Heart left ventricle (tissue), 16 donors: ENCODE data around the gene DYNC1H1. TPM values are rescaled to one million over a fixed set of nuclear protein-coding genes. Genes with fewer than 3 reads are reported as not detected.

Experiments used
- ATAC-seq, 4 donors: fragments of 200-7000 bp; cut with Tn5 transposase; one replicate each; pipeline ENCODE4 v1.9.1; 2020 to 2022; ENCODE audit warnings: moderate library complexity in 4 of 4, mild to moderate bottlenecking in 3 of 4, moderate number of reproducible peaks in 1 of 4
- DNase-seq, 5 donors: peaks; one replicate each; pipeline ENCODE4 v3.0.0-alpha.2; 2020
- H3K27ac ChIP-seq, 12 donors: fragments of 200-600 bp; sonication (generic) in 4 of 12; one replicate each; pipeline versions ENCODE4 v1.5.0 to v1.8.0; 2016 to 2022; ENCODE audit warnings: mild to moderate bottlenecking in 2 of 12
- H3K27me3 ChIP-seq, 9 donors: fragments of 200-600 bp; sonication (generic) in 2 of 9; one replicate each; pipeline versions ENCODE4 v1.5.1 to v1.8.0; 2016 to 2022; ENCODE audit warnings: mild to moderate bottlenecking in 3 of 9
- H3K36me3 ChIP-seq, 9 donors: fragments of 200-600 bp; sonication (generic) in 2 of 9; one replicate each; pipeline versions ENCODE4 v1.5.0 to v1.8.0; 2018 to 2022; ENCODE audit warnings: mild to moderate bottlenecking in 2 of 9
- H3K4me1 ChIP-seq, 12 donors: fragments of 200-600 bp; sonication (generic) in 4 of 12; one replicate each; pipeline versions ENCODE4 v1.5.0 to v1.8.0; 2016 to 2022; ENCODE audit warnings: mild to moderate bottlenecking in 3 of 12
- H3K4me3 ChIP-seq, 12 donors: fragments of 200-600 bp; sonication (generic) in 4 of 12; one replicate each; pipeline versions ENCODE4 v1.5.0 to v1.8.0; 2017 to 2022; ENCODE audit warnings: mild to moderate bottlenecking in 9 of 12, moderate library complexity in 4 of 12
- H3K9me3 ChIP-seq, 12 donors: fragments of 200-600 bp; sonication (generic) in 4 of 12; one replicate each; pipeline versions ENCODE4 v1.5.0 to v1.8.0; 2016 to 2022; ENCODE audit warnings: mild to moderate bottlenecking in 1 of 12
- POLR2A ChIP-seq, 2 donors: fragments of 450-650 bp; IDR thresholded peaks; one replicate each; pipeline ENCODE4 v1.6.1; 2017; ENCODE audit warnings: antibody characterized with exemption in 2 of 2, mild to moderate bottlenecking in 2 of 2, moderate library complexity in 2 of 2
- WGBS, 4 donors: extraction: QIAGEN DNeasy Blood & Tissue Kit in 2 of 4; methylation state at CpG; one replicate each; pipeline versions ENCODE4 v1.1.5 to v1.1.7; 2013 to 2018; 5-methylcytosine and 5-hydroxymethylcytosine counted together
- intact Hi-C, 10 donors: fragments of 100-400 bp; cut with DNase I; formaldehyde crosslinking; loops; one replicate each; pipeline versions ENCODE4 v1.11.1 to v1.14.2; 2022
- polyA plus RNA-seq, 2 donors: library from polyadenylated mRNA; stranded (reverse); fragments of 200-250 nt; gene quantifications; one replicate each; pipeline ENCODE4 v1.2.3, GENCODE V29; 2013
- total RNA-seq, 9 donors: library from RNA; depleted of rRNA in 2 of 9; stranded (reverse); fragments of >200 nt in 2 of 9; fragmentation: NEBNext Ultra II Directional in 3 of 9; extraction: Animal tissue kit (Norgen Biotek cat#: 25700) in 3 of 9; gene quantifications; one replicate each; pipeline versions ENCODE4 v1.1.0 to v1.2.4, GENCODE V29; 2016 to 2023
- TF ChIP-seq, protein P1 (sequence below), 12 donors: fragments of 200-600 bp; sonication (generic) in 4 of 12; IDR thresholded peaks; one replicate each; pipeline versions ENCODE4 v1.5.0 to v1.8.0; 2018 to 2022; ENCODE audit warnings: antibody characterized with exemption in 12 of 12, mild to moderate bottlenecking in 5 of 12
- donor health status: ischemic (EF 13 %, LVEDD 7.1; RV severe dilation, severe dysfunction).
- donor health status: healthy with polysubstance abuse.
- donor health status: DM: no; HTN: yes; CAD: no.
- donor health status: DM: no; HTN: no; CAD: no.
- donor health status: ischemic (EF 25% LVEDD 6.9; RV normal size, moderate dysfunction).
- donor health status: ischemic (EF 25% LVEDD 5.7; RV mildly dilated, moderate dysfunction).
- donor health status: healthy.
- donor health status: DM: yes; HTN: yes; CAD: no.
- donor health status: ischemic (EF 35%, LVEDD 5.7; RV mildly dilated, moderate dysfunction).
- donor health status: nonischemic (EF 11% LVEDD 7.7; RV severe dilation, severe dysfunction).
- donor health status: DM: yes; HTN: yes; CAD: no.
- donor health status: PGD.
- donor health status: ischemic (EF 29% LVEDD 5.4; RV normal size, mild dysfunction).
- donor health status: nonischemic (EF 23%, LVEDD 6.1; RV moderate dilation, normal function).

DYNC1H1 gene
- total and polyA plus RNA-seq, 11 donors = 164 to 942 (median 553) TPM

DNA sequence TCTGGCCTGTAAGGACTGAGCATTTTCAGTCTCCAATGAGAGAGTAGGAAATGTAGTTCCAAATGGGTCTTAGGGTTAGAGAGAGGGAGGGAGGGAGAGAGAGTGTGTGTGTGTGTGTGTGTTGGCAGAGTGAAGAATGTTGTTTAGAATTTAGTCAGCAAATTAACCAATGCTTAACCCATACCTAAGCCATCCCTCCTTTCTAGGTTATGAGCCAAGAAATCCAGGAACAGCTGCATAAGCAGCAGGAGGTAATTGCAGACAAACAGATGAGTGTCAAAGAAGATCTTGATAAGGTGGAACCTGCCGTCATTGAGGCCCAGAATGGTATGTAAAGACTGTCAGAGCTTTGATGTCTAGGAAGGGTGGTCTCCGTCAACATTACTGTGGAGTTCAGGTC lies 65.6 kb downstream of the DYNC1H1 start:
- TF ChIP-seq, protein P1, sequence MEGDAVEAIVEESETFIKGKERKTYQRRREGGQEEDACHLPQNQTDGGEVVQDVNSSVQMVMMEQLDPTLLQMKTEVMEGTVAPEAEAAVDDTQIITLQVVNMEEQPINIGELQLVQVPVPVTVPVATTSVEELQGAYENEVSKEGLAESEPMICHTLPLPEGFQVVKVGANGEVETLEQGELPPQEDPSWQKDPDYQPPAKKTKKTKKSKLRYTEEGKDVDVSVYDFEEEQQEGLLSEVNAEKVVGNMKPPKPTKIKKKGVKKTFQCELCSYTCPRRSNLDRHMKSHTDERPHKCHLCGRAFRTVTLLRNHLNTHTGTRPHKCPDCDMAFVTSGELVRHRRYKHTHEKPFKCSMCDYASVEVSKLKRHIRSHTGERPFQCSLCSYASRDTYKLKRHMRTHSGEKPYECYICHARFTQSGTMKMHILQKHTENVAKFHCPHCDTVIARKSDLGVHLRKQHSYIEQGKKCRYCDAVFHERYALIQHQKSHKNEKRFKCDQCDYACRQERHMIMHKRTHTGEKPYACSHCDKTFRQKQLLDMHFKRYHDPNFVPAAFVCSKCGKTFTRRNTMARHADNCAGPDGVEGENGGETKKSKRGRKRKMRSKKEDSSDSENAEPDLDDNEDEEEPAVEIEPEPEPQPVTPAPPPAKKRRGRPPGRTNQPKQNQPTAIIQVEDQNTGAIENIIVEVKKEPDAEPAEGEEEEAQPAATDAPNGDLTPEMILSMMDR (IDR thresholded peaks at IDR 0.05) = no peak
- TF ChIP-seq POLR2A (IDR thresholded peaks at IDR 0.05) = no peak
- intact Hi-C loops = loop anchor here in 2 of 10 donors (5.0 to 10.0 kb wide), 2 partner anchors 43 to 45 kb away; no protein-coding TSS in a partner anchor
- no peak overlapping the region for H3K4me3 ChIP-seq
- WGBS, 4 donors = 68 to 77% (median 73%) methylated on average over 2 of the region's 2 CpGs
- H3K36me3 ChIP-seq = peaks cover 4 to 100% (median 100%) of the 10 kb centered on the region in 9 donors
- H3K27me3 ChIP-seq = no peaks in the 10 kb centered on the region
- H3K9me3 ChIP-seq = no peaks in the 10 kb centered on the region
- no peak overlapping the region for H3K27ac ChIP-seq
- no peaks in the 10 kb centered on the region for H3K4me1 ChIP-seq
- ATAC-seq (no peak), DNase-seq (no peak)

DNA sequence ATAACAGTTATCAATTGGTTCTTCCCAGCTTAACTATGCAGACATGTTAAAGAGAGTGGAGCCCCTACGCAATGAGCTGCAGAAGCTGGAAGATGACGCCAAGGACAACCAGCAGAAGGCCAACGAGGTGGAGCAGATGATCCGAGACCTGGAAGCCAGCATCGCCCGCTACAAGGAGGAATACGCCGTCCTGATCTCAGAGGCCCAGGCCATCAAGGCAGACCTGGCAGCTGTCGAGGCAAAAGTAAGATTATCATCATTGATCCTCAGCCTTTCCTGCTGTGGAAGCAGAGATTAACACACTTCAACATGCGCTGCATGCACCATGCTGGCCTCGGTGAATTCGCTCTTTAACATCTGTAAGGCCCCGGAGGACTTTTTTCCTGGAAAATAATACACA lies 68.9 kb downstream of the DYNC1H1 start:
- intact Hi-C loops = loop anchor here in 1 of 10 donors (10.0 kb wide), 1 partner anchor 48 kb away; no protein-coding TSS in a partner anchor
- H3K36me3 ChIP-seq = peaks cover 2 to 100% (median 100%) of the 10 kb centered on the region in 9 donors
- no peaks in the 10 kb centered on the region for H3K9me3 ChIP-seq
- WGBS, 4 donors = 86 to 95% (median 92%) methylated on average over 13 of the region's 13 CpGs
- no peak overlapping the region for H3K27ac ChIP-seq
- ATAC-seq (no peak), DNase-seq (no peak)
- H3K4me1 ChIP-seq = no peaks in the 10 kb centered on the region
- H3K4me3 ChIP-seq = no peak overlapping the region
- no peak for TF ChIP-seq POLR2A (IDR thresholded peaks at IDR 0.05)
- TF ChIP-seq, protein P1 (IDR thresholded peaks at IDR 0.05) = no peak
- H3K27me3 ChIP-seq = no peaks in the 10 kb centered on the region

DNA sequence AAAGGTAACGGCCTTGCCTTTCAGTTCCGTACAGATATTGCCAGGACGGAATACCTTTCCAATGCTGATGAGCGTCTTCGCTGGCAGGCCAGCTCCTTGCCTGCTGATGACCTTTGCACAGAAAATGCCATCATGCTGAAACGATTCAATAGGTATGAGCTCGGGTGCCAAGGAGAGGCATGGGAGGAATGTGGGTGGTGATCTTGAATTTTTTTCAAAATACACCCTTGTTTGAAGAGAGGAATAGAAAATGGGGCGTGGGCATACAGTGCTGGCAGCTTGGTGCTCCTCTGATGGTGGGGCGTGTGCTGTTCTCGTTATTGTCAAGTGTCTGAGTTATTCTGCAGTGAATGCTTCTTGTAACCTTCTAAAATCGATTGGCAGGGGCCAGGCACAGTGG lies 69.9 kb downstream of the DYNC1H1 start:
- Histone ChIP-seq H3K36me3 (peaks cover 2 to 100% (median 100%) of the 10 kb centered on the region in 9 donors), H3K27me3 (no peaks in the 10 kb centered on the region), H3K9me3 (no peaks in the 10 kb centered on the region), H3K4me1 (no peaks in the 10 kb centered on the region), H3K27ac (no peak overlapping the region), H3K4me3 (no peak overlapping the region)
- intact Hi-C loops = loop anchor here in 1 of 10 donors (10.0 kb wide), 1 partner anchor 50 kb away; no protein-coding TSS in a partner anchor
- 80 to 92% (median 88%) methylated on average over 11 of the region's 11 CpGs for WGBS, 4 donors
- ATAC-seq (no peak), DNase-seq (no peak)
- TF ChIP-seq POLR2A (IDR thresholded peaks at IDR 0.05) = no peak
- TF ChIP-seq, protein P1 (IDR thresholded peaks at IDR 0.05) = no peak

DNA sequence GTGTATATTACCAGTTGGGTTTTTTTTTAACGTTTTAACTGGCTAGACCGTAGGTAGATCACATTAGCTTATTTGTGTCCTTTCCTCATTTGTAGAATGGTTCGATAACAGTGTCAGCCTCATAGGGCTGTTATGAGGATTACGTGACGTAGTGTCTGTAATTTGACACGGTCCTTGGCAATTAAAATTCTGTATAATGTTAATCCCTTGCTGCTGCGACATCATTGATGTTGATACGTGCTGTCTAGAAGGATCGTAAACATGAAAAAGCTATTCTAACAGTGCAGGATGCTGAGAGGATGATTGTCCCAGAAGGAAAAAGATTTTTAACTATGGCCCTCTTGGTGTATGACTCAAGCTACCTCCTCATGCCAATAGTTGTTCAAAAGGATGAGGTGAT lies 71.5 kb downstream of the DYNC1H1 start:
- intact Hi-C loops = loop anchor here in 2 of 10 donors (5.0 to 10.0 kb wide), 2 partner anchors 34 to 51 kb away; no protein-coding TSS in a partner anchor
- no peaks in the 10 kb centered on the region for H3K9me3 ChIP-seq
- no peak for ATAC-seq
- no peak for DNase-seq
- H3K4me3 ChIP-seq = no peak overlapping the region
- WGBS, 4 donors = 95 to 96% (median 95%) methylated on average over 9 of the region's 9 CpGs
- H3K36me3 ChIP-seq = peaks cover 4 to 100% (median 100%) of the 10 kb centered on the region in 9 donors
- H3K4me1 ChIP-seq = no peaks in the 10 kb centered on the region
- H3K27me3 ChIP-seq = no peaks in the 10 kb centered on the region
- TF ChIP-seq, protein P1 (IDR thresholded peaks at IDR 0.05) = no peak
- TF ChIP-seq POLR2A (IDR thresholded peaks at IDR 0.05) = no peak
- H3K27ac ChIP-seq = no peak overlapping the region
